Fibroblast of lung (primary cell): Measurements from ENCODE around the gene NUDT5.

Source experiments
- EZH2 ChIP-seq: IDR thresholded peaks from 2 replicates; pipeline ENCODE4 v1.5.1; 2012; ENCODE audit warnings: low read length, control low read depth, mild to moderate bottlenecking; ENCODE audit errors: missing control alignments
- TF ChIP-seq, protein P1 (sequence below), 2 donors: IDR thresholded peaks in 1 of 2; conservative IDR thresholded peaks in 1 of 2; 1 replicate in 1 of 2; 2 replicates in 1 of 2; pipeline ENCODE4 v1.5.1; 2011 to 2012; ENCODE audit warnings: low read length in 2 of 2, control low read depth in 1 of 2, inconsistent platforms in 1 of 2, low read depth in 1 of 2, mild to moderate bottlenecking in 1 of 2

DNA sequence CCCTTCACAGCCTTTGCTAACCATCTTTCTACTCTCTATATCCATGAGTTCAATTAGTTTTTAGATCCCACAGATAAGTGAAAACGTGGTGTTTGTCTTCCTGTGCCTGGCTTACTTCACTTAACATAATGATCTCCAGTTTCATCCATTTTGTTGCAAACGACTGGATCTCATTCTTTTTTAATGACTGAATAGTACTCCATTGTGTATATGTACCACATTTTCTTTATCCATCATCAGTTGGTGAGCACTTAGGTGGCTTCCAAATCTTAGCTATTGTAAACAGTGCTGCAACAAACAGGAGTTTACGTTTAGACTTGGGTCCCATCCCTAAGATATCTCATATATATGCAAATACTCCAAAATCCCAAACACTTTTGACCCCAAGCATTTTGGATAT is 9.4 kb upstream of the NUDT5 start:
- TF ChIP-seq, protein P1, sequence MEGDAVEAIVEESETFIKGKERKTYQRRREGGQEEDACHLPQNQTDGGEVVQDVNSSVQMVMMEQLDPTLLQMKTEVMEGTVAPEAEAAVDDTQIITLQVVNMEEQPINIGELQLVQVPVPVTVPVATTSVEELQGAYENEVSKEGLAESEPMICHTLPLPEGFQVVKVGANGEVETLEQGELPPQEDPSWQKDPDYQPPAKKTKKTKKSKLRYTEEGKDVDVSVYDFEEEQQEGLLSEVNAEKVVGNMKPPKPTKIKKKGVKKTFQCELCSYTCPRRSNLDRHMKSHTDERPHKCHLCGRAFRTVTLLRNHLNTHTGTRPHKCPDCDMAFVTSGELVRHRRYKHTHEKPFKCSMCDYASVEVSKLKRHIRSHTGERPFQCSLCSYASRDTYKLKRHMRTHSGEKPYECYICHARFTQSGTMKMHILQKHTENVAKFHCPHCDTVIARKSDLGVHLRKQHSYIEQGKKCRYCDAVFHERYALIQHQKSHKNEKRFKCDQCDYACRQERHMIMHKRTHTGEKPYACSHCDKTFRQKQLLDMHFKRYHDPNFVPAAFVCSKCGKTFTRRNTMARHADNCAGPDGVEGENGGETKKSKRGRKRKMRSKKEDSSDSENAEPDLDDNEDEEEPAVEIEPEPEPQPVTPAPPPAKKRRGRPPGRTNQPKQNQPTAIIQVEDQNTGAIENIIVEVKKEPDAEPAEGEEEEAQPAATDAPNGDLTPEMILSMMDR (conservative IDR thresholded peaks at IDR 0.05 in 1 of 2, IDR thresholded peaks at IDR 0.05 in 1 of 2; ENCODE audit: low read depth in 1 of 2, low read length in 2 of 2) = no peak
- TF ChIP-seq EZH2 = no peak
